NCI-H187 (cell line): ENCODE results near the gene NEK6.

ENCODE experiments used
- DNase-seq, 2 experiments: peaks; one replicate each; lab custom pipeline; 2025; lab: John Stamatoyannopoulos, UW

Gene NEK6

DNA sequence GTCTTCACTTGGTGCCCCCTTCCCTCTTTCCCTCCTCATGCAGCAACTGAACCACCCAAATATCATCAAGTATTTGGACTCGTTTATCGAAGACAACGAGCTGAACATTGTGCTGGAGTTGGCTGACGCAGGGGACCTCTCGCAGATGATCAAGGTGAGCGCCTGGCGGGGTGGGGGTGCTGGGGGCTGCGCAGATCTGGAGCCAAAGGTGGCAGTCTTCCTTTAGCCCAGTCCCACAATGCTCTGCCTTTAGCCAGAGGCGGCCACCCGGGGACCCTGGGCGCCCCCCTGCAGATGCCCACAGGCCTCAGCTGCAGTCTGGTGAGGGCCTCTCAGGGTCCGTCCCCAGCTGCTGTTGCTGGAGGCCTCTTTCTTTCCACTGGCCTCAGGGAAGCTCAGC lies 63.7 kb downstream of the NEK6 start:
- DNase-seq: no peak

DNA sequence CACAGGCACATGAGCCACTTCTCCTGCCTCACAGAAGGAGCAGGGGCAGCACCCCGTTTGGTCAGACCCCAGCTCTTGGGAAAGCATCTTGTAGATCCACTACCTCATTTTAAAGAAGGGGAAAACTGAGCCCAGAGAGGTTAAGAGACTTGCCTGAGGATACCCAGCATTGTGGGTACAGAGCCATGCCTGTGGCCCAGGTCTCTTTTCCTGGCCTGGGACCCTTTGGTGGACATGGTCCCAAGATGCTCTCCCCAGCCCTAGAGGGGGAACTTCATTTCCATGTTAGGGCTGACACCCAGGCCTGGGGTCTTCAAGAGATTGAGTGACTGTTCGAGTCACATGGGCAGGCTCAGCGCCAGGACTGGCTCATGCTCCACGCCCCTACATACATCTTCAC lies 64.2 kb downstream of the NEK6 start:
- DNase-seq: no peak

DNA sequence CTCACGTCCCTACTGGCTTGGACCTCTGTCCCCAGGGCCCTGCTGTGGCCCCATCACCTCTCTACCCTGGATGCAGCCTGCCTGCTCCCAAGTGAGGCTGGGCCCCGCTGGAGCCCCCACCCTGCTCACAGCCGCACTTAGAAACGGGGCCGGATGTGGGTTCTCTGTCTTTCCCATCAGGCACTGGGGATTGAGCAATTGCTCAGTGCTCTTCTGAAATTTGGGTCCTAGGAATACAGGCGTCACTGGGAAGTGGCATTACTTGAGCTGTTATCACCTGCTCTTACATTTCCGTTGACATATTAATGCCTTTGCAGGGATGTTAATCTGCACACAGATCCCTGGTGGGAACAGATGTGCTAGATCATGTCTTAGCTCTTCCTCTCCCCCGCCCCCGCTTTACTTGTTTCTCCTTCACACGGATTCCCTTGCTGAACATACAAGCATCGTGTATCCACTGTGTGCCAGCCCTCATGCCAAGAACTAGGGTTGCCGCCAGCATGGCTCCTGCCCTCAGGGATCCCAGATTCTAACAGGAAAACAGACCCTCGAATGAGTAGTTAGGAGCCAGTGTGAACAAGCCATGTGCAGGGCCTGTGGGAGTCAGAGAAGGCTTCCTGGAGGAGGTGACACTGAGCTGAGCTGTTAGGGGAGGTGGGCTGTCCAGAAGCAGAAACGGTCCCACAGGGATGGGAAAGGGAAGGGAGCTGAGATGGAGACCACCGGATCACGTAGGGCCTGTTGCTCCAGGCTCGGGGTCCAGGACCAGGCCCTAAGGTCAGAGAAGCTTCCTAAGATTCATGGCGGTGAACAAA lies 65.1 kb downstream of the NEK6 start:
- no peak for DNase-seq

DNA sequence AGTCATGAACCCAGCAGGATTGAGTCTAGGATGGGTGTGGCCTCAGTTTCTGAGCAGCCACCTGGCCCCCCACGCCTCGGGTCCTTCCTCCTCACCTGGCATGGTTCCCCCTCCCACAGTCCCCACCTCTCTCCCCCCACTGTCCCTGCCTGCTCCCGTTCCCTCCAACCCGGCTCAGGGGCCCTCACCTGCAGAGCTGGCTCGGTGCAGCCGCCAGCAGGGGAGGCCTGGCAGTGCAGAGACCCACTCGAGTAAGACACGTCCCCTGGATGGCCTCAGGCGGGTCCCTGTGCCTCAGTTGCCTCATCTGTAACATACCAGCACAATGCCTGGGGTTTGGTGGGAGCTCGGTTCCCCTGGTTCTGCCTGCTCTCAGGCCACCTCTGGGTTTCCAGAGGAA lies 66.2 kb downstream of the NEK6 start:
- DNase-seq: no peak

DNA sequence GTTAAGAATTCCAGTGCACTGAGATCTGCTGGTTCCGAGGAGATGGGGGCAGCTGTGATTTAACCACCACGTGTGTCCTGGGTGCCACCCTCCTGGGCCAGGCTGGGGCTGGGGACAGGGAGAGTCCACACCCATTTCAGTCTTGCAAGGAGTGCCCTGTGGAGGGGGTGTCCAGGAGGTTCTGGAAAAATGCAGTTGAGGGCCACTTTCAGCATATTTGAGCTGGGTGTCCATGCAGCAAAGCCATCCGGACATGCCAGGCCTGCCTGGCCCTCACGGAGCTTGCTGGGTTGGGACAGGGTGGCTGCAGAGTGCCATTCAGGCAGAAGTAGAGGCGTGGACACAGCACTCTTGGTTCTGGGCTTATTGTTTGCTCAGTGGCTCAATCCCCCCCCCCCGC lies 68.1 kb downstream of the NEK6 start:
- DNase-seq: no peak

DNA sequence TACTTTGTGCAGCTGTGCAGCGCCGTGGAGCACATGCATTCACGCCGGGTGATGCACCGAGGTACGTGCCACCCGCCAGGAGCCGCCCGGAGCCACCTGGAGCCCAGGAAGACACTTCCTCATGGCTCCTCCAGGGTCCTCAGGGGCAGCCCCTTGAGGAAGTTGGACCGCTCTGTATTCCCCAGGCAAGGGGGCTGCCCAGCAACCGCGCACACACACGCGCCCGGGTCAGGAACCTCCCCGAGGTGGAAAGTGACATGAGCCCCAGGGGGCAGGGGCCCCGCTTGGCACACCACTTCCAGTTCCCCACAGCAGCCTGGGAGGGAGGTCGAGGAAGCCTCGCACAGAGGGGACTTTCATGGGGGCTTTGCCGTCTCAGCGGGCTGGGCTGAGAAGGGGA lies 68.6 kb downstream of the NEK6 start:
- DNase-seq: no peak

DNA sequence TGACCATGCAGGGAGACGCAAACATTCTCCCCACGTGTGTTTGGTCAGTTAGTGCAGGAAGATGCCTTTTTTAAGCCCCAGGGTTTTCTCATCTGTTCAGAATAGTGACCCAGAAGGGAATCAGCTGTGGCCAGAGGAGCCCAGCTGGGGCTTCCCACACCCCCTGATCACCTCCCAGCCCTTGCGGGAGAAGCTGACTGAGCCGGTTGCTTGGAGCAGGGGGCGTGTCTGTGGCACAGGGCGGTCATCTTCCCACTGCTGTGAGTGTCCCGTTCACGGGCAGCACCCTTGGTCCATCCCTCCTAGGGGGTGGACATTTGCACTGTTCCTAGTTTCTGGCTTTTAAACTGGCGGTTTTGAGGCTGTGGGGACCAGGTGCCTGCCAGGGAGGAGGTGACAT lies 69.7 kb downstream of the NEK6 start:
- DNase-seq: no peak

DNA sequence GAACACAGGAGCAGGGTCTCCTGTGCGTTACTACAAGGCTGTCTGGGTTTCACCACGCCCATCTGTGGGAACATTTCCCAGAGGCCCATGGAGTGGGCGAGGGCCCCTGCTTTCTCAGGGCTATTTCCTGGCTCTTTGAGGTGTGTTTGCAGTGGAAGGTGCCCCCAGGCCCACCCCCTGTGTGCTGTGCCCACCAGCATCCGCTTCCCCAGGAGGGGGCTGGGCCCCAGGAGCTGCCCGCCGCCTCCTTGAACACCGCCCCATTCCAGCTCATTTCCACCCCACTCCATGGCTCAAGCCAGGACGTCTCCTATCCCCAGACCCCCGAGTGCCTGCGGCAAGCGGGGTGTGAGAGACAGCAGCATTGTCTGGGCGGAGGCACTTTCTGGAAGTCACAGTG lies 70.5 kb downstream of the NEK6 start:
- no peak for DNase-seq

DNA sequence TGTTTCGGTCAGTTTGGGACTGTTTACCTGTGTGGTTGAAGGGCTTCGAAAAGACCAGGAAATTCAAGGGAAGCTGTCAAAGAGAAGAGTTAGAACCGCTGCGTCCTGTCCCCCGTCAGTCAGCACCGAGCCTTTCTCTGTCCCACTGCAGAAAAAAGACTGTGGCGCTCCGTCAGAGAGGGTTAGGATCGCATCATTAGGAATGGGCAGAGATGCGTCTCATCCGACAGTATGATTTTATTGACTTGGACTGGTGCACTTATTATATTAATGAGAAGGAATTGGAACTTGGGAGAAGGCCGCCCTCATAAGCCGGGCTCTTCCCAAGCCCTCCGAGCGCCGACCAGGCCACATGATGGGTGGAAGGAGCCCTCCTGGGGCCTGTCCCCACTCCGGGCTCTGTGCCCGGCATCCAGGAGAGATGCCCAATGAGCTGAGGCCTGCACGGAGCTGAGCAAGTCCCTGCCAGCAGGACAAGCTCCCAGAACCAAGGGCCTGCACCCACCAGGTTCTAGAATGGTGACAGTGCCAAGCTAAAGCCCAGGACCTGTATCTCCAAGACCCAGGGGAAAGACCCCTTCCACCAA lies 71.5 kb downstream of the NEK6 start:
- DNase-seq: no peak

DNA sequence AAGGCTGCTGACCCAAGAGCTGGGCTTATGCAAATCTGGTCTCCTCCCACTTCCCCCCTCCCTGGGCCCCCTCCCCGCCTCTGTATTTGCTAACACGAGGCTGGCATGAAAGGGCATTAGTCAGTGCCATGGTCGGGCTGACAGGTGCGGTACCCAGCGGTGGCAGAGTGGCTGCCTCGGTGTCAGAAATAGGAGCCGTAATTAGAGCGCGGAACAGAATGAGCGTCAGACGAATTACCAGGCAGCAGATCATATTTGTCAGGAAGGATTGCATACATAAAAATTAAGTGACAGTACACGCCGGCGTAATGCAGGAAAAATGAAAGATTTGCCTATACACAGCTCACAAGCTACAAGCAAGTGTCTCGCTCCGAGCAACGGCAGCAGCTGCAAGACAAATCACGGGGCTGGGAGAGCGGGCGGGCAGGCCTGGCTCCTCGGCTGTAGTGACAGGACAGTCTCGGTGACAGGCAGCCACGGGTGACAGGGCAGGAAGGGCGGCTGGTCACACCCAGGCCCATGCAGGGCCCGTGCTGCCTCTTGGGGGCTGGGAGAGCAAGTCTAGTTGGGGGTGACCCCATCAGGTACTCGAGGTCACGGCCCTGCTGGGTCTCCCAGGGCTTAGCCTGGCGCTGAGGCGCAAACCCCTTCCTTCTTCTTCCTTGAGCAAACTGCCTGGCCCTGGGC lies 72.4 kb downstream of the NEK6 start:
- DNase-seq: no peak

DNA sequence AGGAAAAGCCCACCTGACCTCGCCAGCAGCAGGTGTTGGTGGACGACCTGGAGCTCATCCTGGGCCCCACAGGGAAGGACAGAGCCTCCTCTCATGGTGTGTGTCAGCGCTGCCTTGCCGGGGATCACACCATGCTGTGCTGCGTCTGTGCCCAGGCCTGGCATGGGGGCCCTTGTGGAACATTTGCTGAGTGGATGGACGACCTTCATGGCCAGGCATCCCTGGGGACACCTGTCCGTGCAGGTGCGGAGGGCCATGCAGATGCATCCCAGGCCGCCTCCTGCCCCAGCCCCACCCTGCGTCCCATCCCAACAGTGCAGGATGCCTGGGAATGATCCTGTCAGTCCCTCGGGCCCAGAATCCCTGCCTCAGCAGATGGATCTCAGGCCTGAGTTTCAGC lies 73.8 kb downstream of the NEK6 start:
- no peak for DNase-seq

DNA sequence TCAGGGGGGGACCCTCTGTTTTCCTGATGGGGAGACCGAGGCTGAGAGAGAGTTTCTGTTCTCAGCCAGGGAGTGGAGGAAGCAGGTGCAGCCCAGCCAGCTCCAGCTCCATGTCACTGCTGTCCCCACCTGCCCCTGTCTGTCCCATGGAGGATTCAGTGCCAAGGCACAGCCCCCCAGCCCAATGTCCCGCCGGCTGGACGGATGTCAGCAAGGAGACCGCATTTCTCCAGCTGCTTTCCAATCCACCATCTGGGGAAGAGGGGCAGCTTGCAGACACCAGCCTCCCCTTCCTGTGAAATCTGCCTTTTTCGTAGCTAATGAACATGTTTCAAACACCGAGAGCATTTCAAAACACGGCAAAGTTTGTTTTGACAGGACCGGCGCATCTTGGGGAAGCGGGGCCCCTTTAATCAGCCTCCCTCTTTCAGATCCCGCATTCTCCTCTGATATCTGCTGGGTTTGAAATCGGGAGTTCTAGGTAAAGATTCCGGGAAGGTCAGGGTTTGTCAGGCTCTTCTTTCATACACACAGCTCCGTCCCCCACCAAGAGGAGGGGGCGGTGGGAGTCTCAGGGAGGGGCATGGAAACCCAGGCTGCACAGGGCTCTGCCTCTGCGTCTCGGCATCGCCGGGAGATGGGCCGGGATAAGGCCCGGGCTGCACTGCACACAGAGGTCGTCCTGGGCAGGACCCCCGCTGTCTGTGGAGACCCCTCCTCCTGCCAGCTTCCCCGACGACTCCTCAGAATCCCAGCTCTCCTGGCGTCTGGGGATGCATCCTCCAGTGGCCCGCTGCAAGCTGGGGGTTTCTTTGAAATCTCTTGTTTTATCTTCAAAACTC lies 74.8 kb downstream of the NEK6 start:
- DNase-seq: no peak

DNA sequence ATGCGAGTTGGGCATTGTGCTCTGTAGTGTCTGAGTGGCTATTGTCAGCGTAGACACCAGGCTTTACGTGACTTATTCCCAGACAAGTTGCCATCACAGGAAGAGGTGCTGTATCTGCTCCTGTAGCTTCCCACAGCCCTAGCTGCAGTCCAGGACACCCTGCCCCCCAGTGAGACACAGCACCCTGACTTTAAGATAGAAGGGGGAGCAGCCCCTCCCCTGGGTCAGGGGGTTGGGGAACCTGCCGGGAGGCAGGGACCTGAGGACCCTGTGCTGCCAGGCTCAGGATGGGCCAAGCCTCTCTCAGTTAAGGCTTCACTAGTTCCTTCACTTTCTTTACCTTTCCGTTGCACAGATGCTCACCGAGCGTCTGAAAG lies 75.4 kb downstream of the NEK6 start:
- no peak for DNase-seq

DNA sequence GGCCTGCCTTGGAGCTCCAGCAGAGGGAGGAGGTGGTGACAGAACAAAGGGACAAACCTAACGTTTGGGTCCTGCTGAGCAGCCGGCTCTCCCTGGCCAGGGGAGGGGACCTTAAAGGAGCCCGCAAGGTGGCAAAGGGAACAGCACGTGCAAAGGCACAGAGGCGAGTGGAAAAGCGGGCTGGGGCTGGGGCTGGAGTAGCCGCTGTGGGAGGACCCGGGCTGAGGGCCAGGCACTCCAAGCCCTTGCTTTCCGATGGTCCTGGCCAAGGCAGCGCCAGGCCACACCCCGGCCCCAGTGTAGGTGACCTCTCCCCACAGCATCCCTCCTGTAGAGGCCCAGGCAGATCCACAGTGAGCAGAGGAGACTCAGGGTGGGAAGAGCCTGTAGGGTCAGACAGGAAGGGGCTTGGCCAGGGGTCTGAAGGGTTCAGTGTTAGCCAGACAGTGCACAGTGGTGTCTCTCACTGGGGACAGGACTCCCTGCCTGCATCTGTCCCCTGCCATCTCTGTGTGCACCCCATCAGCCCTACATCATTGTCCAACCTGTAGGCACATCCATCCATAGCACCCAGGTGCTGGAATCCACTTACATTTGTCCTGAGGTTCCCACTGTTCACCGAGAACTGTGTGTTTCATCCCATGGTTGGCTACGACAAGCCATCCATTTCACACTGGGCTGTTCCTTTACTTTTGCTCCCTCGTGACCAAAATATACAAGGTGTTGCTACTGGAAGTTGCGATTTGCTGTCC lies 77.0 kb downstream of the NEK6 start:
- no peak for DNase-seq

DNA sequence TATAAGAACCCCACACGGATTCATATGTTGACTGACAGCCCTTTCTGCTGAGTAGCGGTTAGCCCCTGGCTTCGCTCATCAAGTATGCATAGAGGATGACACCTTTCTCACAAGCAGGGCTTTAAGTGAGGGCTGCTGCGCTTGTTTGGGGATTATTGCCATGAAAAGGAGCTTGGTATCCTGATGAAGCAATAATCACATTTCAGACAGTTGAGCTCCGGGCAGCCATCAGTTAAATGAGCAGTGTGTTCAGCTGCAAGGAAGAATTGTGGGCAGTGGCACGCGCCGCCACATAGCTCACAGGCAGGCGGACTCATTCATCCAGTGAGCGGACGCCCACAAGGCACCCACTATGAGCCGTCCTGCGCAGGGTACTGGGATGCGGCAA lies 77.6 kb downstream of the NEK6 start:
- no peak for DNase-seq

DNA sequence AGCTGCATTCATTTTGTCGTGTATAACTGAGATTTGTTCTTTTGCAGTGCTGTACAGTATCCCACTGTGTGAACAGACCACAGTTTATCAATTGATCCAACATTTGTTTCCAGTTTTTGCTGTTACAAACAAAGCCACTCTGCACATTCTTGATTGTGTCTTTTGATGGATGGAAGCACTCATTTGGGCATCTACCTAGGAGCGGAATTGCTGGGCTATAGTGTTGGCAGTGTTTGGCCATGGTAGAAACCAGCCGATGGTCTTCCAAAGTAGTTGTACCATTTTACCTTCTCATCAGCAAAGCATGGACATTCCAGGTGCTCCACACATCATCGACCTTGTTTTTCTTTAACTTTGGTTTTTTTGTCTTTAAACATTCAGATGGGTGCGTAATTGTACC lies 79.8 kb downstream of the NEK6 start:
- DNase-seq: no peak

DNA sequence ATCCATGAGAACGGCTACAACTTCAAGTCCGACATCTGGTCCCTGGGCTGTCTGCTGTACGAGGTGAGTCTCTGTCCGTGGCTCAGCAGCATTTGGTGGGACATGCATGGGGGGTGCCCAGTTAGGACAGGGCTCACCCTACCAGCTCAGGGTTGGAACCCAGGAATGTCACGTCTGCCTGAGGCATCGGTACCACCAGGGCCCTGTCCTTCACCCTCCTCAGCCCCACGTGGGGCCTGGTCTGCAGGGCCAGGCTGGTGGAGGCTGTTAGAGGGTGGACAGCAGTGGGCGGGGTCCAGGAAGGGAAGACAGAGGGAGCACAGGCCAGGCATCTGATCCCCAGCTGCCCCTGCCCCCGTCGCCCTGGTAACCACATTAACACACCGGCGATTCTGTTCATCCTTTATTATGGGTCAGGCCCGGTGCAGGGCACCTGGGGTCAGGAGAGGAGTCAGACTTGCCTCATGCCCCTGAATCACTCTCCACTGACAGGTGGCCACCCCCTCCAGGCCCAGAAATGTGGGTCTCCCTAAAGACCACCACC lies 81.9 kb downstream of the NEK6 start:
- no peak for DNase-seq

DNA sequence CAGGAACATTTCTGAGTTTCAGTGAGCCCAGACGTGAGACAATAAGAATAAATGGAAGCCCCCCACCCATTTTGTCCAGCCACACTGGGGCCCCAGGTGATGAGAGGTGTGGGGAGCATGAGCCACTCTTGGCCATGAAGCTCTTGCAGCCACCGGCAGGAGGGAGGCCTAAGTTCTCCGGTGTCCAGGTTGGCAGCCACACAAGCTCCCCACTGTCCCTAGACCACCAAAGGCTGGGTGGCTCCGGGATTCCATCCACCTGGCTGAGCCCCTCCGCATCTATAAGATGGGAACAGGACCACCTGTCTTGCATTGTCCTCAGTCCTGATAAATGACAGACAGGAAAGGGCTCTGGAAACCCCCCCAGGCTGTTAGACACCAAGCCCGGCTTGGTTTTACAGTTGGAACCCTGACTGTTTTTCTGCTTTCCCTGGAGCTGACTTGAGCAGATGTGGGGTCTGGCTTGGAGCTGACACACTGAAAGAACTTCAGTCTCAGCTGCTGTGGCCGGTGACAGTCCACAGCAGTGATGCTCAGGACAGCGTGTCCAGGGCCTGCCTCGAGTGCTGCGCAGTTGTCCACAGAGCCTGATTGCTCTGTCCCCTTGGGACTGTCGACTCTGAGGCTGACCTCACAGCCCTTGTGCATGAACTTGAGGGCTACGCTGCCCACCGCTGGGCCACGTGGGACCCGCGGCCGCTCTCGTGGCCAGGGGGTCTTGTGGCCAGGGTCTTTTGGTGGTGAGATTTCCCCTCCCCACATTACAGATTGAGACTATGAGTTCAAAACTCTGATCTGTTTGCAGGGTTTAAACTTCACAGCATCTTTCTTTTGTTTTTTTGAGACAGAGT lies 82.7 kb downstream of the NEK6 start:
- no peak for DNase-seq

DNA sequence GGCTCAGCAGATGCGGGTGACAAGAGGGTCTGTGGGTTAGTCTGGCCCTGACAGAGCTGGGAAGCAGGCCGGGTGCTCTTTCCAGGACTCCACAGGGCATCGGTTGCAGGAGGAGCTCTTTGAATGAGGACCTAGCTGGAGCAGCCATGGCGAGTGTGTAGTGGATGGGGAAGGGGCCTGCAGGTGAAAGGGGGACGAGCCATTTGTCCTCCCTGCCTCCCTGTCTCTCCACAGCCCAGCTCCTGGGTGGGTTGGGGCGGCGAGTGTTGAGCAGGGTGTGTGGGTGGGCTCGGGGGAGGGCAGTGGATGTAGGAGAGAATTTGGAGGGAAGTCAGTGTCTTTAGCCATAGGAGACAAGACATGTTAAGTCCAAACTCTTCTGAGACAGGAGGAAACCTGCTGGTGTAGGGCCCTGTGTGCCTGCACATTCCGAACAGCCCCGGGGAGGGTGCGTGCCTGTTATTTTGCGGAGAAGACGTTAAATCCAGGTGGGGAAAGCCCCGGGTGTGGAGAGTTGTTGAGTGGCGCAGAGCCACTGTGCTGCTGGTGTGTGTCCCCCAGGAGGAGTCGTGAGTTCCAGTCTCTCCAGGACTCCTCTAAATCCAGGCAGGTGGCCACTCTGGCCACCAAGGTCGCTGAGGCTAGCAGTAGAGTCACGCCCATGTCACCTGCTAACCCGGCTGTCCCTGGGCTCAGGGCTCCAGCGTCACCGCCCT lies 83.9 kb downstream of the NEK6 start:
- DNase-seq: no peak

DNA sequence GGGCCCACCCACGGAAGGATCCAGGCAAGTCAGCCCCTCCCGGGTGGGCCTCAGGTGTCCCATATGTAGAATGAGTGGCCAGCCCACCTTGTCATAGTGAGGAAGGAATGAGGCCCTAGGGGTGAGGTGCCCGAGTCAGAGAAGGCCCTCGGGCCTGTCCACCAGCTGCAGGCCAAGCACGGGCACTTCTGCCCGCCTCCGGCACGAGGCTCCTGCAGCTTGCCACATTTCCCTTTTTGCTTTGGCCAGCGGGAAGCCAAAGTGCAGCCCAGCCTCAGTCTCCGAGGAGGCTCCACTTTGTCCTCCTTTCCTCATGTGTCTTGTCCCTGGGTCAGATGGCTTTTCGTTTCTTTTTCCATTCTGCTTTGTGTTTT lies 84.6 kb downstream of the NEK6 start:
- DNase-seq: no peak
